Measurements from ENCODE around the gene CEBPZ. TPM values are rescaled to one million over a fixed set of nuclear protein-coding genes. Genes with fewer than 3 reads are reported as not detected.

CEBPZ gene, protein sequence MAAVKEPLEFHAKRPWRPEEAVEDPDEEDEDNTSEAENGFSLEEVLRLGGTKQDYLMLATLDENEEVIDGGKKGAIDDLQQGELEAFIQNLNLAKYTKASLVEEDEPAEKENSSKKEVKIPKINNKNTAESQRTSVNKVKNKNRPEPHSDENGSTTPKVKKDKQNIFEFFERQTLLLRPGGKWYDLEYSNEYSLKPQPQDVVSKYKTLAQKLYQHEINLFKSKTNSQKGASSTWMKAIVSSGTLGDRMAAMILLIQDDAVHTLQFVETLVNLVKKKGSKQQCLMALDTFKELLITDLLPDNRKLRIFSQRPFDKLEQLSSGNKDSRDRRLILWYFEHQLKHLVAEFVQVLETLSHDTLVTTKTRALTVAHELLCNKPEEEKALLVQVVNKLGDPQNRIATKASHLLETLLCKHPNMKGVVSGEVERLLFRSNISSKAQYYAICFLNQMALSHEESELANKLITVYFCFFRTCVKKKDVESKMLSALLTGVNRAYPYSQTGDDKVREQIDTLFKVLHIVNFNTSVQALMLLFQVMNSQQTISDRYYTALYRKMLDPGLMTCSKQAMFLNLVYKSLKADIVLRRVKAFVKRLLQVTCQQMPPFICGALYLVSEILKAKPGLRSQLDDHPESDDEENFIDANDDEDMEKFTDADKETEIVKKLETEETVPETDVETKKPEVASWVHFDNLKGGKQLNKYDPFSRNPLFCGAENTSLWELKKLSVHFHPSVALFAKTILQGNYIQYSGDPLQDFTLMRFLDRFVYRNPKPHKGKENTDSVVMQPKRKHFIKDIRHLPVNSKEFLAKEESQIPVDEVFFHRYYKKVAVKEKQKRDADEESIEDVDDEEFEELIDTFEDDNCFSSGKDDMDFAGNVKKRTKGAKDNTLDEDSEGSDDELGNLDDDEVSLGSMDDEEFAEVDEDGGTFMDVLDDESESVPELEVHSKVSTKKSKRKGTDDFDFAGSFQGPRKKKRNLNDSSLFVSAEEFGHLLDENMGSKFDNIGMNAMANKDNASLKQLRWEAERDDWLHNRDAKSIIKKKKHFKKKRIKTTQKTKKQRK
- total RNA-seq (48.9 and 62.4 TPM in 2 replicates), polyA plus RNA-seq (19.9 and 24.8 TPM in 2 replicates), polyA minus RNA-seq (ENCODE audit: low replicate concordance) (1.6 and 3.1 TPM in 2 replicates)
- 23.6 and 33.9 TPM in 2 replicates for polyA plus RNA-seq (2012)

DNA sequence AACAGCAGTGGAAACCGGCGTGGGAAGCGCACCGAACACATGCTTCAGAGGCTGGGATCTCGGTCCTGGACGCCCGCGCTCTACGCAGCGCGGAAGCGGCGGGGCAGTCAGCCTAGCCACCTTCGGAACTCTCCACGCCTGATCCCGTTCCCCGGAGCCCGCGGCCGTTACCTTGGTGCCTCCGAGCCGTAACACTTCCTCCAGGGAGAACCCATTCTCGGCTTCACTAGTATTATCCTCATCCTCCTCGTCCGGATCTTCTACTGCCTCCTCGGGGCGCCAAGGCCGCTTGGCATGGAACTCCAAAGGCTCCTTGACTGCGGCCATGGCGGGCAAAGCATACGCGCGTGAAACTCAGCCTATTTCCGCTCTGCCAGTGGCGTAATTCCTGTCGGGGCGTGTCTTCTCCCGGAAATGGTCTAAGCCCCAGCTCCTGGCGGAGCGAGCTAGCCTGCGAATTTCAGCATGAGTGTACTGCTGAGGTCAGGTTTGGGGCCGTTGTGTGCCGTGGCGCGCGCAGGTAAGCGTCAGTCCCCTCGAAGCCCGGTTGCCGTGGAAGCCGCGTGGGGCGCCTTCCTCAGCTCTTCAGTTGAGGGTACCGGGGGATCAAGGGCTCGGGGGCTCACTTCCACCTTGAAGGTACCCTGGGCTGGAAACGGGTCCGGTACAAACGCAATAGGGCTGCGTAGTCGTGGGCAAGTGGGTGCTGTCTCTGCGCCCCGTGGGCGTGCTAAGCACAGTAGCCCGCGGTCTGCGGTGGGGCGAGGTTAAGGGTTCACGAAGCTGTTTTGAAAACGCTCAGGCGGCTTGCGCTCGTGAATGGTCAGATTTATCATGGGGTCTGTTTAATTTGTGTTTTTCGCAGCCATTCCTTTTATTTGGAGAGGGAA lies at the start of gene CEBPZ, which contains the start of gene NDUFAF7:
Gene CEBPZ, minus strand, starts transcription at position 356 of the 890 bp plus-strand sequence. Its CDS starts 29 bp downstream, at position 327.
Gene NDUFAF7, plus strand, starts transcription at position 418 of the 890 bp plus-strand sequence. Its CDS starts 48 bp downstream, at position 466.
- Histone ChIP-seq H3K4me1 (ENCODE audit: control insufficient read depth, extremely low read depth, insufficient read depth, low read length) (peaks cover 8% of the 10 kb centered on the region), H2AFZ (ENCODE audit: low read length) (peak within 1 kb of the TSS; percentile 91), H3K4me2 (ENCODE audit: extremely low read depth, insufficient read depth, low read length) (peak within 1 kb of the TSS; percentile 99), H4K20me1 (ENCODE audit: control insufficient read depth, extremely low read depth, insufficient read depth, low read length) (no peaks in the 10 kb centered on the region), H3K9me3 (ENCODE audit: control insufficient read depth, insufficient read depth, low read depth, low read length) (no peaks in the 10 kb centered on the region), H3K36me3 (ENCODE audit: control insufficient read depth, insufficient read depth, low read length) (peaks cover 10% of the 10 kb centered on the region), H3K79me2 (ENCODE audit: control insufficient read depth, insufficient read depth, low read length) (peaks cover 77% of the 10 kb centered on the region), H3K4me3 (replicated peaks in 1 of 4; ENCODE audit: control extremely low read depth in 1 of 4, insufficient read depth in 1 of 4, low read depth in 3 of 4, low read length in 4 of 4) (peak within 1 kb of the TSS; percentile 79 to 100 (median 83)), H3K27ac (ENCODE audit: insufficient read depth, low read length) (peak within 1 kb of the TSS; percentile 91), H3K27me3 (ENCODE audit: control insufficient read depth, insufficient read depth, low read length) (no peaks in the 10 kb centered on the region), H3K9ac (ENCODE audit: insufficient read depth, low read length) (peak within 1 kb of the TSS; percentile 83)
- TF ChIP-seq EZH2 (IDR thresholded peaks at IDR 0.05; ENCODE audit: low read length, missing control alignments): no peak
- TF ChIP-seq, protein P1, sequence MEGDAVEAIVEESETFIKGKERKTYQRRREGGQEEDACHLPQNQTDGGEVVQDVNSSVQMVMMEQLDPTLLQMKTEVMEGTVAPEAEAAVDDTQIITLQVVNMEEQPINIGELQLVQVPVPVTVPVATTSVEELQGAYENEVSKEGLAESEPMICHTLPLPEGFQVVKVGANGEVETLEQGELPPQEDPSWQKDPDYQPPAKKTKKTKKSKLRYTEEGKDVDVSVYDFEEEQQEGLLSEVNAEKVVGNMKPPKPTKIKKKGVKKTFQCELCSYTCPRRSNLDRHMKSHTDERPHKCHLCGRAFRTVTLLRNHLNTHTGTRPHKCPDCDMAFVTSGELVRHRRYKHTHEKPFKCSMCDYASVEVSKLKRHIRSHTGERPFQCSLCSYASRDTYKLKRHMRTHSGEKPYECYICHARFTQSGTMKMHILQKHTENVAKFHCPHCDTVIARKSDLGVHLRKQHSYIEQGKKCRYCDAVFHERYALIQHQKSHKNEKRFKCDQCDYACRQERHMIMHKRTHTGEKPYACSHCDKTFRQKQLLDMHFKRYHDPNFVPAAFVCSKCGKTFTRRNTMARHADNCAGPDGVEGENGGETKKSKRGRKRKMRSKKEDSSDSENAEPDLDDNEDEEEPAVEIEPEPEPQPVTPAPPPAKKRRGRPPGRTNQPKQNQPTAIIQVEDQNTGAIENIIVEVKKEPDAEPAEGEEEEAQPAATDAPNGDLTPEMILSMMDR (conservative IDR thresholded peaks at IDR 0.05 in 1 of 2, IDR thresholded peaks at IDR 0.05 in 1 of 2; ENCODE audit: low read depth in 1 of 2, low read length in 2 of 2): no peak
- peak; percentile 92 to 95 for DNase-seq (ENCODE audit: low read depth in 2 of 2)

DNA sequence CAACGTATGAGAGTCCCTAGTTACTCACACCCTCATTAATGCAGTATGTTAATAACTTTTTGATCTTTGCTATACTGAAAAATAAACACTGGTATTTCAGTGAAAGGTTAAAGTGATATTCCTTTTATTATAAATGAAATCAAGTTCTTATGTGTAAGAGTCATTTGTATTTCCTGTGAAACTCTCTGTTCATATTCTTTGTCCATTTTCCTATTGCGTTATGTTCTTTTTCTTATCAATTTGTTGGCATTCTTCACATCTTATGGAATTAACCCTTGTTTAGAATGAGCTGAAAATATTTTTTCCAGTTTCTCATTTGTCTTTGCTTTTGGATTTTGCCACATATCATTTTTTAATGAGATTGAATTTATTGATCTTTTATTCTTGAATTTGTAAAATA lies 44.9 kb upstream of the CEBPZ start:
- no peak for TF ChIP-seq EZH2 (IDR thresholded peaks at IDR 0.05; ENCODE audit: low read length, missing control alignments)
- TF ChIP-seq, protein P1 (conservative IDR thresholded peaks at IDR 0.05 in 1 of 2, IDR thresholded peaks at IDR 0.05 in 1 of 2; ENCODE audit: low read depth in 1 of 2, low read length in 2 of 2): no peak
- no peaks in the 10 kb centered on the region for H4K20me1 ChIP-seq (ENCODE audit: control insufficient read depth, extremely low read depth, insufficient read depth, low read length)
- no peak for DNase-seq (ENCODE audit: low read depth in 2 of 2)
- H3K4me1 ChIP-seq (ENCODE audit: control insufficient read depth, extremely low read depth, insufficient read depth, low read length): no peaks in the 10 kb centered on the region
- no peak overlapping the region for H3K27ac ChIP-seq (ENCODE audit: insufficient read depth, low read length)
- no peak overlapping the region for H2AFZ ChIP-seq (ENCODE audit: low read length)
- H3K27me3 ChIP-seq (ENCODE audit: control insufficient read depth, insufficient read depth, low read length): no peaks in the 10 kb centered on the region
- H3K79me2 ChIP-seq (ENCODE audit: control insufficient read depth, insufficient read depth, low read length): no peaks in the 10 kb centered on the region
- H3K4me3 ChIP-seq (replicated peaks in 1 of 4; ENCODE audit: control extremely low read depth in 1 of 4, insufficient read depth in 1 of 4, low read depth in 3 of 4, low read length in 4 of 4): no peak overlapping the region
- H3K9me3 ChIP-seq (ENCODE audit: control insufficient read depth, insufficient read depth, low read depth, low read length): no peaks in the 10 kb centered on the region
- no peak overlapping the region for H3K4me2 ChIP-seq (ENCODE audit: extremely low read depth, insufficient read depth, low read length)
- no peak overlapping the region for H3K9ac ChIP-seq (ENCODE audit: insufficient read depth, low read length)
- peaks cover 2% of the 10 kb centered on the region for H3K36me3 ChIP-seq (ENCODE audit: control insufficient read depth, insufficient read depth, low read length)
